LNCAP (cell line): Measurements from ENCODE around the gene BRD9.

Experiments used
- TF ChIP-seq, protein P1 (sequence below): fragments of 450-650 bp; IDR thresholded peaks from 2 replicates; pipeline ENCODE4 v1.5.1; 2017; ENCODE audit warnings: mild to moderate bottlenecking

BRD9 gene

DNA sequence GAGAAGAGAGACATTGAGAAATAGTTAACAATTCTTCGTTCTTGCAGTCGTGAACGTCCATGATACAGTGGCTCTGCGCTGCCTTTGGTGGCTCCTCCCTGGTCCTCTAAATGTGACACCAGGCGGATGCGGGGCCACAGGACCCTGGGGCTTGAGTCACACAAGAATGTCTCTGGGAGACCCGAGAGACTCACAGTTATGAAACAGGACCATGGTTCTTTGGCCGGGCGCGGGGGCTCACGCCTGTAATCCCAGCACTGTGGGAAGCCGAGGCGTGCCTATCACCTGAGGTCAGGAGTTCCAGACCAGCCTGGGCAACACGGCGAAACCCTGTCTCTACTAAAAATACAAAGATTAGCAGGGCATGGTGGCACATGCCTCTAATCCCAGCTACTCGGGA is 41.0 kb downstream of the BRD9 start:
- TF ChIP-seq, protein P1, sequence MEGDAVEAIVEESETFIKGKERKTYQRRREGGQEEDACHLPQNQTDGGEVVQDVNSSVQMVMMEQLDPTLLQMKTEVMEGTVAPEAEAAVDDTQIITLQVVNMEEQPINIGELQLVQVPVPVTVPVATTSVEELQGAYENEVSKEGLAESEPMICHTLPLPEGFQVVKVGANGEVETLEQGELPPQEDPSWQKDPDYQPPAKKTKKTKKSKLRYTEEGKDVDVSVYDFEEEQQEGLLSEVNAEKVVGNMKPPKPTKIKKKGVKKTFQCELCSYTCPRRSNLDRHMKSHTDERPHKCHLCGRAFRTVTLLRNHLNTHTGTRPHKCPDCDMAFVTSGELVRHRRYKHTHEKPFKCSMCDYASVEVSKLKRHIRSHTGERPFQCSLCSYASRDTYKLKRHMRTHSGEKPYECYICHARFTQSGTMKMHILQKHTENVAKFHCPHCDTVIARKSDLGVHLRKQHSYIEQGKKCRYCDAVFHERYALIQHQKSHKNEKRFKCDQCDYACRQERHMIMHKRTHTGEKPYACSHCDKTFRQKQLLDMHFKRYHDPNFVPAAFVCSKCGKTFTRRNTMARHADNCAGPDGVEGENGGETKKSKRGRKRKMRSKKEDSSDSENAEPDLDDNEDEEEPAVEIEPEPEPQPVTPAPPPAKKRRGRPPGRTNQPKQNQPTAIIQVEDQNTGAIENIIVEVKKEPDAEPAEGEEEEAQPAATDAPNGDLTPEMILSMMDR = no peak

DNA sequence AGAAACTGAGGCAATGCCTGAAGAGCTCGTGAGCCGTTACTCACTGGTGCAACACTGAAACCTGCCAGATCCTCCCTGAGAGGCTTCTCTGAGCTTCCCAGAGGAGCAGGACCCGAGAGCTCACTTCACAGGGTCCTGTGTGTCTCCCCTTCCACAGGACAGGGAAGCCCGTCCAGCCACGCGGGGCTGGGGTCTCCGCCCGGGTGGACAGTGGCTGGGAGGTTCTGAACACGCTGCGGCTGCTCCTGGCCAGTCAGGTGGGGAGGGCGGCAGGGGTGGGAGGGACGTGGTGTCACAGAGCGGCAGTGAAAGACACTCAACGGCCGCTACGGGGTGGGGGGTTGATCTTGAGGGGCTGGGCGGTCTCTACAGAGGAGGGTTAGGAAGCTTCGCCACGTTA is 41.5 kb downstream of the BRD9 start:
- TF ChIP-seq, protein P1 = no peak

DNA sequence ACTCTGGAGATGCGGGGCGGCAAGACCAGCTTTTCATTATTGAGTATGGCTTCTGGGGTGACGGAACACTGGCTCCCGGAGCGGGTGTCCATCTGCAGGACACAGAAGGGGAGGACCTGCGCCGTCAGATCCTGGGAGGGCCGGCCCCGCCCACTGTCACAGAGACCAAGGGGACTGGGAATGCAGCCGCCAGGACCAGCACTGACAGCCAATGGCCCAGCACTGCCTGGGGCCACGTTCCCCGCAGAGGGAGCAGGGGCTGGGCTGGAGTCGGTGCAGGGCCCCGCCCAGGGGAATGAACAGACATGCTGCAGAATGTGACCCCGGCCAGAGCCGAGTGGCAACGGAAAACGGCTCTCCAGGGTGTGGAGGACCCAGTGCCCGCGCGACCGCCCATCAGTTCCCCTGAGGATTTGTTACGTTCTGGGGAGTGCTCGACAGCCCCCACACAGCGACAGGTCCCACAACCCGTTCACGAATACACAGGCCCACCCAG is 42.0 kb downstream of the BRD9 start, which contains the start of gene ZDHHC11:
TSS of gene ZDHHC11 (minus strand) at position 476 of the 496 bp plus-strand sequence. CDS start at position 92, 384 bp downstream.
- TF ChIP-seq, protein P1 = no peak

DNA sequence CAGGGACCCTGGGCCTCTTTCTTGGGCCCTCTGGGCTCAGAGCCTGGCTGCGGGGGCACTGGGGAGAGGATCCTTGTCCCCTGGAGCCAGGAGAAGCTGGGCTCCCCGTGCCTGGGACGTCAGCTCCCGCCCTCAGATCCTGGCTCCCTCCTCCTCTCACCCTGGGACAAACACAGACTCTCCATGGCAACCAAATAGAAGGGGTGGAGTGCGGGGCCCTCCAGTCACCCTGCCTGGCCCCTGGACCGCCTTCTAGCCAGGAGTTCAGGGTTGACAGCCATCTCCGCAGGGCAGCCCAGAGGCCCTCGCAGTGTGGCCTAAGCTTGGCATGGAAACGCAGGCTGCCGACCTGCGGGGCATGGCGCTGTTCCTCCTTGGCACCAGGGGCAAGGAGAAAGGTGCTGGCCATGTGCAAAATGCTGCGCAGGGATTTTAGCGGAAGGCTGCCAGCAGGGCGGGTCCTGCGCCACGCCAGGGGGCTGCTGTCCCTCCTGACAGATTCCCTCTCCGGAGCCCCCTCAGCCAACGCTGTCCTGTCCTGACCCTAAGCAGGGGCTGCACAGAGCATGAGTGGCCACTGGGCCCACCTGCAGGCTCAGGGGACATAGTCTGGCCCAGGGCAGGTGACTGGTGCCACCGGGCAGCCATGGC is 42.8 kb downstream of the BRD9 start:
- TF ChIP-seq, protein P1 = no peak

DNA sequence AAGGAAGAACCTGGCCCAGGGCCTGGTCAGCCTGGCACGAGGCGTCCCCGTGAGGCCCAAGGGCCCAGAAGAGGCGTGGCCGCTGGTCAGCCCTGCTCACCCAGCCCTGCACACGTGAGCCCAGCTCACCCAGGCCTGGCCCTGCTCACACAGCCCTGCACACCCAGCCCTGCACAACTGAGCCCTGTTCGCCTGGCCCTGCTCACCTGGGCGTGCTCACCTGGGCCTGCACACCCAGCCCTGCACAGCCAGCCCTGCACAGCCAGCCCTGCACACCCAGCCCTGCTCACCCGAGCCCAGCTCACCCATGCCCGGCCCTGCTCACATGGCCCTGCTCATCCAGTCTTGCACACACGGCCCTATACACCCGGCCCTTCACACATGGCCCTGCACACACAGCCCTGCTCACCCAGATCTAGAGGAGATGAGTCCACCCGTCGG is 43.9 kb downstream of the BRD9 start:
- TF ChIP-seq, protein P1 = no peak

DNA sequence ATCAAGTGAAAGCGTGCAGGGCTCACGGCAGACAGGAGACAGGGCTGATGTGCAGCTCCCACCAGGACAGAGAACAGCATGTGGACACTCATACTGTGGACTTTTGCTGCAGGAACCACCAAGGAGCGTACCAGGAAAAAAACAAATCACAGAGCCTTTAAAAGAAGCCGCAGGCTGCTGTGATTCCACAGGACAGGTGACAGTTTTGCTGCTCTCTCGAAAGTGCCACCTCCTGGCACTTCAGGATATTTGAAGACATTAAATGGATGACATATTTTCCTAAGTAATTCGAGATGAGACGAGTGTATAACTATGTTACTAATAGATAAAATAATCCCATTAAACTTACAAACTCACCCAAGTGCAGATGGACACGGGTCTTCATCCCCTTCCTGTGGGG is 71.1 kb downstream of the BRD9 start:
- TF ChIP-seq, protein P1 = peak; percentile 24; the same call in 1 of the 2 replicates

DNA sequence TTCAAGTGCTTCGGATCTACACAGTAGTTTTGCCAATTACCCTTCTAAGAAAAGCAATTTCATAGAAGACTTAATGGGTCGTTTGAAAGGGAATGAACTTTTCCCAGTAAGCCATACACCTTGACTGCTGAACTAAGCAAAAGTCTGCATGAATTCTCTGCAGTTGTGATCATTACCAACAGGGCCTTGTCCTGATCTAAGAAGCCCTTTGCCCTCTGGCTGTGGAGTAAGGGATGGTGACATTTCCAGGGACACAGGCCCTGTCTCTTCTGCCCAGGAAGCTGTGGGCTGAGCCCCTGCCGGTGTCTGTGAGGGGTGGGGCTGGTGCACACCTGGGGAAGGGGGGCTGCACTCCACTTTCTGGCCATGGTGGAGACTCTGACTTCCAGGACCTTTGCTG is 72.4 kb downstream of the BRD9 start:
- TF ChIP-seq, protein P1 = no peak
